CD4-positive, alpha-beta memory T cell (primary cell): ENCODE measurements around the gene SSUH2. TPM values are rescaled to one million over a fixed set of nuclear protein-coding genes. Genes with fewer than 3 reads are reported as not detected.

ENCODE experiments used
- CTCF ChIA-PET: fragments of 350-600 bp; sonication (Branson Sonifier 250); formaldehyde crosslinking; loops from one replicate; lab custom pipeline; 2021; ENCODE audit warnings: inconsistent platforms; ENCODE audit not compliant: partially characterized antibody; lab: Charles Lee
- POLR2A ChIA-PET: fragments of 350-600 bp; sonication (Branson Sonifier 250); formaldehyde crosslinking; loops from one replicate; lab custom pipeline; 2021; ENCODE audit not compliant: partially characterized antibody; lab: Charles Lee
- DNase-seq, 5 donors: peaks; one replicate each; pipeline versions ENCODE4 v3.0.0 to v3.0.0-alpha.2; 2020 to 2022; ENCODE audit warnings: mixed read lengths in 1 of 5
- H3K27ac ChIP-seq: one replicate; pipeline ENCODE4 v1.7.0; 2013; ENCODE audit warnings: low read depth, low read length
- H3K27me3 ChIP-seq: 2 replicates; pipeline ENCODE4 v1.7.0; 2013; ENCODE audit warnings: mild to moderate bottlenecking, low read length, moderate library complexity; ENCODE audit not compliant: insufficient read depth
- H3K36me3 ChIP-seq: 2 replicates; pipeline ENCODE4 v1.7.0; 2013; ENCODE audit warnings: mild to moderate bottlenecking, low read length, moderate library complexity; ENCODE audit not compliant: insufficient read depth
- H3K4me1 ChIP-seq: 2 replicates; pipeline ENCODE4 v1.7.0; 2013; ENCODE audit warnings: mild to moderate bottlenecking, low read length, moderate library complexity; ENCODE audit not compliant: insufficient read depth
- H3K4me3 ChIP-seq, 2 donors: one replicate each; pipeline ENCODE4 v1.7.0; 2013; ENCODE audit warnings: low read length in 2 of 2, mild to moderate bottlenecking in 1 of 2
- H3K9me3 ChIP-seq, 2 donors: one replicate each; pipeline ENCODE4 v1.7.0; 2013; ENCODE audit warnings: low read length in 2 of 2, control low read depth in 1 of 2; ENCODE audit not compliant: control insufficient read depth in 1 of 2
- H3K27ac Mint-ChIP-seq, 7 donors: one replicate each; pipeline ENCODE4 v1.8.0; 2020 to 2021; ENCODE audit warnings: mixed read lengths in 7 of 7, mild to moderate bottlenecking in 6 of 7, inconsistent platforms in 3 of 7, moderate library complexity in 3 of 7
- H3K27me3 Mint-ChIP-seq, 2 donors: one replicate each; pipeline ENCODE4 v1.8.0; 2020 to 2021; ENCODE audit warnings: mixed read lengths in 2 of 2
- H3K36me3 Mint-ChIP-seq, 2 donors: one replicate each; pipeline ENCODE4 v1.8.0; 2020 to 2021; ENCODE audit warnings: mixed read lengths in 2 of 2, inconsistent platforms in 1 of 2, mild to moderate bottlenecking in 1 of 2
- H3K4me1 Mint-ChIP-seq, 4 donors: one replicate each; pipeline ENCODE4 v1.8.0; 2020 to 2021; ENCODE audit warnings: mixed read lengths in 4 of 4, mild to moderate bottlenecking in 1 of 4
- H3K4me3 Mint-ChIP-seq, 8 donors: one replicate each; pipeline ENCODE4 v1.8.0; 2020 to 2021; ENCODE audit warnings: mixed read lengths in 8 of 8, mild to moderate bottlenecking in 7 of 8, moderate library complexity in 6 of 8, inconsistent platforms in 3 of 8
- H3K9me3 Mint-ChIP-seq, 8 donors: one replicate each; pipeline ENCODE4 v1.8.0; 2020 to 2021; ENCODE audit warnings: mixed read lengths in 8 of 8, mild to moderate bottlenecking in 5 of 8, inconsistent platforms in 3 of 8, moderate library complexity in 1 of 8
- intact Hi-C: fragments of 100-400 bp; cut with micrococcal nuclease; formaldehyde crosslinking; loops from one replicate; pipeline ENCODE4 v1.15.1; 2023
- polyA plus RNA-seq, 2 donors: library from polyadenylated mRNA; unstranded; fragments of 300-500 nt; fragmentation: Illumina TruSeq; gene quantifications; one replicate each; pipeline ENCODE4 v1.2.3, GENCODE V29; 2021
- total RNA-seq, 2 experiments: library from RNA; stranded (reverse); gene quantifications; one replicate each; pipeline ENCODE4 v1.2.3, GENCODE V29; 2021

The SSUH2 gene
- total and polyA plus RNA-seq, 4 experiments from 2014 or later: not detected

GRCh38 chr3:8645712-8646111 lies 1.1 kb upstream of the SSUH2 start:
- peaks cover 2 to 8% of the 10 kb centered on the region in 2 donors for H3K27me3 Mint-ChIP-seq
- Histone ChIP-seq H3K4me1 (no peaks in the 10 kb centered on the region), H3K36me3 (no peaks in the 10 kb centered on the region), H3K4me3 (no peak overlapping the region), H3K27me3 (no peaks in the 10 kb centered on the region), H3K27ac (no peak overlapping the region), H3K9me3 (no peaks in the 10 kb centered on the region)
- no peak overlapping the region for H3K4me3 Mint-ChIP-seq
- CTCF ChIA-PET: no interaction called here
- POLR2A ChIA-PET: no interaction called here
- H3K9me3 Mint-ChIP-seq: peaks cover 0 to 2% (median 0%) of the 10 kb centered on the region in 8 donors
- no peaks in the 10 kb centered on the region for H3K4me1 Mint-ChIP-seq
- no peaks in the 10 kb centered on the region for H3K36me3 Mint-ChIP-seq
- H3K27ac Mint-ChIP-seq: no peak overlapping the region
- intact Hi-C loops: no loop called here
- no peak for DNase-seq

- POLR2A ChIA-PET: interaction anchor here (1.2 kb wide), 1 partner anchor 14 kb away, joined by 3 read pairs; no protein-coding TSS in a partner anchor
- H3K27ac Mint-ChIP-seq: no peak overlapping the region
- Histone ChIP-seq H3K4me3 (no peak overlapping the region), H3K4me1 (no peaks in the 10 kb centered on the region), H3K36me3 (no peaks in the 10 kb centered on the region), H3K27me3 (no peaks in the 10 kb centered on the region), H3K9me3 (no peaks in the 10 kb centered on the region), H3K27ac (no peak overlapping the region)
- H3K36me3 Mint-ChIP-seq: no peaks in the 10 kb centered on the region
- CTCF ChIA-PET: interaction anchor here (1.1 kb wide), 1 partner anchor 19 kb away, joined by 5 read pairs; no protein-coding TSS in a partner anchor
- no peak for DNase-seq
- H3K27me3 Mint-ChIP-seq: peaks cover 3% of the 10 kb centered on the region in 2 donors
- H3K4me3 Mint-ChIP-seq: no peak overlapping the region
- intact Hi-C loops: no loop called here
- no peaks in the 10 kb centered on the region for H3K4me1 Mint-ChIP-seq
- peaks cover 0 to 2% (median 0%) of the 10 kb centered on the region in 8 donors for H3K9me3 Mint-ChIP-seq
These were observed 769 bp downstream of the SSUH2 start for GRCh38 chr3:8643693-8644365.

- peaks cover 0 to 1% (median 0%) of the 10 kb centered on the region in 8 donors for H3K9me3 Mint-ChIP-seq
- POLR2A ChIA-PET: no interaction called here
- H3K27me3 Mint-ChIP-seq: peaks cover 2 to 6% of the 10 kb centered on the region in 2 donors
- Histone ChIP-seq H3K27ac (no peak overlapping the region), H3K36me3 (no peaks in the 10 kb centered on the region), H3K27me3 (no peaks in the 10 kb centered on the region), H3K4me1 (no peaks in the 10 kb centered on the region), H3K9me3 (no peaks in the 10 kb centered on the region), H3K4me3 (no peak overlapping the region)
- H3K27ac Mint-ChIP-seq: no peak overlapping the region
- no peak overlapping the region for H3K4me3 Mint-ChIP-seq
- intact Hi-C loops: no loop called here
- DNase-seq: no peak
- CTCF ChIA-PET: no interaction called here
- H3K4me1 Mint-ChIP-seq: no peaks in the 10 kb centered on the region
- H3K36me3 Mint-ChIP-seq: no peaks in the 10 kb centered on the region
These were observed 2.6 kb downstream of the SSUH2 start for GRCh38 chr3:8642001-8642400.

GRCh38 chr3:8641472-8641871 lies 3.1 kb downstream of the SSUH2 start:
- DNase-seq: no peak
- peaks cover 0 to 5% (median 0%) of the 10 kb centered on the region in 8 donors for H3K9me3 Mint-ChIP-seq
- H3K27ac Mint-ChIP-seq: no peak overlapping the region
- Histone ChIP-seq H3K4me3 (no peak overlapping the region), H3K27me3 (no peaks in the 10 kb centered on the region), H3K4me1 (no peaks in the 10 kb centered on the region), H3K27ac (no peak overlapping the region), H3K9me3 (no peaks in the 10 kb centered on the region), H3K36me3 (no peaks in the 10 kb centered on the region)
- no peaks in the 10 kb centered on the region for H3K4me1 Mint-ChIP-seq
- H3K4me3 Mint-ChIP-seq: no peak overlapping the region
- H3K36me3 Mint-ChIP-seq: no peaks in the 10 kb centered on the region
- ChIA-PET POLR2A (no interaction called here), CTCF (no interaction called here)
- peaks cover 4 to 8% of the 10 kb centered on the region in 2 donors for H3K27me3 Mint-ChIP-seq
- intact Hi-C loops: no loop called here

- no peaks in the 10 kb centered on the region for H3K36me3 ChIP-seq
- no peaks in the 10 kb centered on the region for H3K4me1 Mint-ChIP-seq
- no peak for DNase-seq
- no peaks in the 10 kb centered on the region for H3K27me3 ChIP-seq
- no peak overlapping the region for H3K4me3 ChIP-seq
- H3K27ac ChIP-seq: no peak overlapping the region
- H3K27me3 Mint-ChIP-seq: peaks cover 4 to 8% of the 10 kb centered on the region in 2 donors
- ChIA-PET POLR2A (no interaction called here), CTCF (no interaction called here)
- intact Hi-C loops: no loop called here
- H3K9me3 ChIP-seq: no peaks in the 10 kb centered on the region
- no peaks in the 10 kb centered on the region for H3K36me3 Mint-ChIP-seq
- no peaks in the 10 kb centered on the region for H3K4me1 ChIP-seq
- no peak overlapping the region for H3K4me3 Mint-ChIP-seq
- H3K27ac Mint-ChIP-seq: peak overlapping the region in 1 of 7 donors; percentile 59
- peaks cover 0 to 5% (median 1%) of the 10 kb centered on the region in 8 donors for H3K9me3 Mint-ChIP-seq
These were observed 4.4 kb downstream of the SSUH2 start for GRCh38 chr3:8640223-8640622.

- H3K4me3 Mint-ChIP-seq: no peak overlapping the region
- peaks cover 0 to 5% (median 1%) of the 10 kb centered on the region in 8 donors for H3K9me3 Mint-ChIP-seq
- Histone ChIP-seq H3K27ac (no peak overlapping the region), H3K27me3 (no peaks in the 10 kb centered on the region), H3K4me1 (no peaks in the 10 kb centered on the region), H3K9me3 (no peaks in the 10 kb centered on the region), H3K4me3 (no peak overlapping the region), H3K36me3 (no peaks in the 10 kb centered on the region)
- H3K36me3 Mint-ChIP-seq: no peaks in the 10 kb centered on the region
- no peak overlapping the region for H3K27ac Mint-ChIP-seq
- DNase-seq: no peak
- peaks cover 4 to 8% of the 10 kb centered on the region in 2 donors for H3K27me3 Mint-ChIP-seq
- no peaks in the 10 kb centered on the region for H3K4me1 Mint-ChIP-seq
- ChIA-PET CTCF (no interaction called here), POLR2A (no interaction called here)
- intact Hi-C loops: no loop called here
These were observed 5.0 kb downstream of the SSUH2 start for GRCh38 chr3:8639659-8640000.

GRCh38 chr3:8638994-8639658 lies 5.5 kb downstream of the SSUH2 start:
- H3K9me3 Mint-ChIP-seq: peaks cover 0 to 5% (median 1%) of the 10 kb centered on the region in 8 donors
- Histone ChIP-seq H3K9me3 (no peaks in the 10 kb centered on the region), H3K4me1 (no peaks in the 10 kb centered on the region), H3K4me3 (no peak overlapping the region), H3K27me3 (no peaks in the 10 kb centered on the region), H3K27ac (no peak overlapping the region), H3K36me3 (no peaks in the 10 kb centered on the region)
- H3K4me3 Mint-ChIP-seq: no peak overlapping the region
- ChIA-PET POLR2A (no interaction called here), CTCF (no interaction called here)
- no peak for DNase-seq
- H3K4me1 Mint-ChIP-seq: no peaks in the 10 kb centered on the region
- H3K27ac Mint-ChIP-seq: no peak overlapping the region
- intact Hi-C loops: no loop called here
- peaks cover 4 to 8% of the 10 kb centered on the region in 2 donors for H3K27me3 Mint-ChIP-seq
- H3K36me3 Mint-ChIP-seq: no peaks in the 10 kb centered on the region
